Fibroblast of pulmonary artery (primary cell): ENCODE results near the gene ITFG2.

Experiments used
- DNase-seq: peaks from one replicate; pipeline ENCODE4 v3.0.0-alpha.2; 2010; ENCODE audit warnings: low read depth
- H3K4me3 ChIP-seq: replicated peaks from 2 replicates; pipeline ENCODE4 v1.5.1; 2011; ENCODE audit warnings: low read depth, mild to moderate bottlenecking, control low read depth, low read length, moderate library complexity
- CTCF ChIP-seq: IDR thresholded peaks from 2 replicates; pipeline ENCODE4 v1.5.1; 2011; ENCODE audit warnings: mild to moderate bottlenecking, control low read depth, low read length, inconsistent platforms; ENCODE audit errors: missing control alignments

The ITFG2 gene

GRCh38 chr12:2795291-2796186 is 16.9 kb upstream of the ITFG2 start:
- peak overlapping the region; percentile 83 for H3K4me3 ChIP-seq
- DNase-seq, result peak; percentile 49
- no peak for TF ChIP-seq CTCF

- H3K4me3 ChIP-seq, result peak overlapping the region; percentile 83
- no peak for DNase-seq
- TF ChIP-seq CTCF, result no peak
Observed at GRCh38 chr12:2796187-2796666, 16.2 kb upstream of the ITFG2 start.

- H3K4me3 ChIP-seq, result no peak overlapping the region
- TF ChIP-seq CTCF, result peak; percentile 23
- peak; percentile 53 for DNase-seq
Observed at GRCh38 chr12:2797721-2798418, 14.6 kb upstream of the ITFG2 start.

GRCh38 chr12:2800046-2800570 is 12.4 kb upstream of the ITFG2 start:
- DNase-seq, result no peak
- TF ChIP-seq CTCF, result no peak

GRCh38 chr12:2801044-2801783 is 11.3 kb upstream of the ITFG2 start:
- TF ChIP-seq CTCF, result no peak
- DNase-seq, result no peak
- no peak overlapping the region for H3K4me3 ChIP-seq

More at GRCh38 chr12:2800046-2800570, 12.4 kb upstream of the ITFG2 start:
- no peak overlapping the region for H3K4me3 ChIP-seq

- H3K4me3 ChIP-seq, result no peak overlapping the region
- TF ChIP-seq CTCF, result no peak
- DNase-seq, result no peak
Observed at GRCh38 chr12:2803635-2804392, 8.7 kb upstream of the ITFG2 start.
